Cardiac fibroblast (primary cell): ENCODE results near the gene CC2D1B.

Source experiments
- DNase-seq, 2 donors: peaks; one replicate each; pipeline versions ENCODE4 v3.0.0 to v3.0.0-alpha.2; 2010; ENCODE audit warnings: low read depth in 2 of 2
- H3K4me3 ChIP-seq, 2 donors: replicated peaks in 1 of 2; 1 replicate in 1 of 2; 2 replicates in 1 of 2; pipeline ENCODE4 v1.5.1; 2011; ENCODE audit warnings: low read depth in 2 of 2, low read length in 2 of 2, mild to moderate bottlenecking in 2 of 2, moderate library complexity in 1 of 2
- TF ChIP-seq, protein P1 (sequence below): IDR thresholded peaks from one replicate; pipeline ENCODE4 v1.5.1; 2011; ENCODE audit warnings: low read depth, mild to moderate bottlenecking, low read length, inconsistent platforms

The CC2D1B gene

GRCh38 chr1:52359676-52360594 is 6.1 kb downstream of the CC2D1B start:
- no peak overlapping the region for H3K4me3 ChIP-seq
- no peak for DNase-seq
- TF ChIP-seq, protein P1, sequence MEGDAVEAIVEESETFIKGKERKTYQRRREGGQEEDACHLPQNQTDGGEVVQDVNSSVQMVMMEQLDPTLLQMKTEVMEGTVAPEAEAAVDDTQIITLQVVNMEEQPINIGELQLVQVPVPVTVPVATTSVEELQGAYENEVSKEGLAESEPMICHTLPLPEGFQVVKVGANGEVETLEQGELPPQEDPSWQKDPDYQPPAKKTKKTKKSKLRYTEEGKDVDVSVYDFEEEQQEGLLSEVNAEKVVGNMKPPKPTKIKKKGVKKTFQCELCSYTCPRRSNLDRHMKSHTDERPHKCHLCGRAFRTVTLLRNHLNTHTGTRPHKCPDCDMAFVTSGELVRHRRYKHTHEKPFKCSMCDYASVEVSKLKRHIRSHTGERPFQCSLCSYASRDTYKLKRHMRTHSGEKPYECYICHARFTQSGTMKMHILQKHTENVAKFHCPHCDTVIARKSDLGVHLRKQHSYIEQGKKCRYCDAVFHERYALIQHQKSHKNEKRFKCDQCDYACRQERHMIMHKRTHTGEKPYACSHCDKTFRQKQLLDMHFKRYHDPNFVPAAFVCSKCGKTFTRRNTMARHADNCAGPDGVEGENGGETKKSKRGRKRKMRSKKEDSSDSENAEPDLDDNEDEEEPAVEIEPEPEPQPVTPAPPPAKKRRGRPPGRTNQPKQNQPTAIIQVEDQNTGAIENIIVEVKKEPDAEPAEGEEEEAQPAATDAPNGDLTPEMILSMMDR: no peak

GRCh38 chr1:52358851-52359497 is 7.0 kb downstream of the CC2D1B start:
- no peak for DNase-seq
- TF ChIP-seq, protein P1: no peak
- no peak overlapping the region for H3K4me3 ChIP-seq

- no peak for DNase-seq
- TF ChIP-seq, protein P1: no peak
- H3K4me3 ChIP-seq: no peak overlapping the region
Observed at GRCh38 chr1:52357397-52357796, 8.6 kb downstream of the CC2D1B start.

DNA sequence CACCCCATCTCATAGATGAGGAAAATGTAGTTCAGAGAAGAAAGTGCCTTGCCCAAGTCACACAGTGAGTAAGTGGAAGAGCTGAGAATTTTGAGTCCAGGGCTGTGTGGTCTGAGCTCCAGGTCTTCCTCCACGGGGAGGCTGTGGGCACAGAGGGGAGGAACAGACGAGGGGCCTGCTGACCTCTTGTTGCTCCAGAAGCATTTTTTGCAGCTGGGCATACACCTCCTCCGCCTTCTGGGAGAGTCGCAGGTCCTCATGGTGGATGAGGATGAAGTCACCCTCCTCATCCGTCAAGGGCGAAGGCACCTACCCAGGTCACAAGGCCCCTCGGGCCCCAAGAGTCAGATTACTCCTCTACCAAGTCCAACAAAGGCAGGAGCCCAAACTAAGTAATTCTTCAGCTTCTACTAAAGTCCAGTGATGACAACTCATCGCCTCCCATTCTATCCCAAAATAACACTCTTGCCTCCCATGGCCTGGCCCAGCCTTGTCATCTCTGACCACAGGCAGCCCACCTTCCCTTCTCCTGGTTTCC is 9.1 kb downstream of the CC2D1B start:
- H3K4me3 ChIP-seq: no peak overlapping the region
- TF ChIP-seq, protein P1: no peak
- DNase-seq: no peak

- TF ChIP-seq, protein P1: no peak
- no peak overlapping the region for H3K4me3 ChIP-seq
- DNase-seq: no peak
Observed at GRCh38 chr1:52355847-52356505, 10.0 kb downstream of the CC2D1B start.

GRCh38 chr1:52355436-52355835 is 10.6 kb downstream of the CC2D1B start:
- TF ChIP-seq, protein P1: no peak
- DNase-seq: no peak
- H3K4me3 ChIP-seq: no peak overlapping the region
